Hematopoietic multipotent progenitor cell treated with erythropoietin and hydrocortisone succinate and interleukin-3 and kit ligand, for 15 days (in vitro differentiated cells): ENCODE data around the gene JAKMIP2.
"Not testable (repeated sequence)": the region's sequence is repeated elsewhere in the genome, so short reads cannot be mapped to it uniquely, and the experiment has no call there.

ENCODE experiments used
- DNase-seq: peaks from one replicate; pipeline ENCODE4 v3.0.0-alpha.2; 2015; ENCODE audit warnings: low spot score

Gene JAKMIP2

GRCh38 chr5:147743678-147744374, 38.7 kb downstream of the JAKMIP2 start:
- DNase-seq: no peak

- DNase-seq: no peak
Observed at GRCh38 chr5:147743012-147743411, 39.5 kb downstream of the JAKMIP2 start.

GRCh38 chr5:147742151-147742550, 40.4 kb downstream of the JAKMIP2 start:
- no peak for DNase-seq

GRCh38 chr5:147740864-147741263, 41.7 kb downstream of the JAKMIP2 start:
- no peak for DNase-seq

- no peak for DNase-seq
Observed at GRCh38 chr5:147737921-147738320, 44.6 kb downstream of the JAKMIP2 start.

GRCh38 chr5:147735621-147736125, 46.9 kb downstream of the JAKMIP2 start:
- no peak for DNase-seq

- no peak for DNase-seq
Observed at GRCh38 chr5:147734894-147735293, 47.6 kb downstream of the JAKMIP2 start.

- DNase-seq: no peak
Observed at GRCh38 chr5:147733075-147733474, 49.5 kb downstream of the JAKMIP2 start.

- no peak for DNase-seq
Observed at GRCh38 chr5:147732291-147732883, 50.1 kb downstream of the JAKMIP2 start.

- no peak for DNase-seq
Observed at GRCh38 chr5:147731431-147732290, 50.9 kb downstream of the JAKMIP2 start.

- no peak for DNase-seq
Observed at GRCh38 chr5:147727200-147727599, 55.3 kb downstream of the JAKMIP2 start.

- not testable (repeated sequence) for DNase-seq
Observed at GRCh38 chr5:147721191-147721960, 61.2 kb downstream of the JAKMIP2 start.

GRCh38 chr5:147713550-147714295, 68.8 kb downstream of the JAKMIP2 start:
- DNase-seq: no peak

GRCh38 chr5:147712598-147712997, 69.9 kb downstream of the JAKMIP2 start:
- no peak for DNase-seq

GRCh38 chr5:147712019-147712418, 70.5 kb downstream of the JAKMIP2 start:
- DNase-seq: no peak

- DNase-seq: no peak
Observed at GRCh38 chr5:147711019-147711418, 71.5 kb downstream of the JAKMIP2 start.

- no peak for DNase-seq
Observed at GRCh38 chr5:147708708-147709107, 73.8 kb downstream of the JAKMIP2 start.

- DNase-seq: no peak
Observed at GRCh38 chr5:147704544-147704943, 78.0 kb downstream of the JAKMIP2 start.

GRCh38 chr5:147701468-147701867, 81.1 kb downstream of the JAKMIP2 start:
- no peak for DNase-seq

GRCh38 chr5:147699496-147700088, 82.9 kb downstream of the JAKMIP2 start:
- no peak for DNase-seq

- DNase-seq: no peak
Observed at GRCh38 chr5:147697380-147697779, 85.1 kb downstream of the JAKMIP2 start.
